Measurements from ENCODE around the gene PBX3. TPM values are rescaled to one million over a fixed set of nuclear protein-coding genes. Genes with fewer than 3 reads are reported as not detected.

The PBX3 gene
- total and polyA plus RNA-seq, 2 of the 13 experiments (the other 11 are each of a cell fraction or from before 2014, with no cell fraction given) = 6.0 to 11.2 TPM

- TF ChIP-seq TSC22D2 (CRISPR knock-in tag; IDR thresholded peaks at IDR 0.05; ENCODE audit: borderline replicate concordance) (no peak), PAWR (CRISPR knock-in tag; IDR thresholded peaks at IDR 0.05; ENCODE audit: borderline replicate concordance) (0 out of 2 replicates have a peak, but pooled peaks have one; percentile 28), HOXA3 (CRISPR knock-in tag; IDR thresholded peaks at IDR 0.05) (peak; percentile 63), CREBL2 (CRISPR knock-in tag; IDR thresholded peaks at IDR 0.05; ENCODE audit: borderline replicate concordance) (no peak), ARID3A (IDR thresholded peaks at IDR 0.05; ENCODE audit: low read depth, low read length) (no peak), HOXA5 (CRISPR knock-in tag; IDR thresholded peaks at IDR 0.05) (0 out of 2 replicates have a peak, but pooled peaks have one; percentile 31), ZNF333 (CRISPR knock-in tag; IDR thresholded peaks at IDR 0.05; ENCODE audit: borderline replicate concordance) (0 out of 2 replicates have a peak, but pooled peaks have one; percentile 82), HES4 (CRISPR knock-in tag; IDR thresholded peaks at IDR 0.05; ENCODE audit: borderline replicate concordance) (peak; percentile 73; the same call in 1 of the 2 replicates), NFKBIZ (CRISPR knock-in tag; IDR thresholded peaks at IDR 0.05) (no peak), ZNF513 (CRISPR knock-in tag; conservative IDR thresholded peaks at IDR 0.05) (no peak), THAP7 (CRISPR knock-in tag; IDR thresholded peaks at IDR 0.05) (no peak), HNRNPK (IDR thresholded peaks at IDR 0.05; ENCODE audit: low read depth, low read length, poor library complexity, severe bottlenecking) (peak; percentile 58), TIGD3 (CRISPR knock-in tag; IDR thresholded peaks at IDR 0.05; ENCODE audit: borderline replicate concordance) (no peak), HNF4A (CRISPR knock-in tag; IDR thresholded peaks at IDR 0.05) (no peak), PBX3 (CRISPR knock-in tag; IDR thresholded peaks at IDR 0.05; ENCODE audit: borderline replicate concordance) (no peak), ZNF383 (CRISPR knock-in tag; IDR thresholded peaks at IDR 0.05; ENCODE audit: borderline replicate concordance) (no peak), CSRNP2 (CRISPR knock-in tag; conservative IDR thresholded peaks at IDR 0.05; ENCODE audit: low read depth) (no peak), ZFP41 (CRISPR knock-in tag; IDR thresholded peaks at IDR 0.05; ENCODE audit: borderline replicate concordance) (no peak), ZNF672 (CRISPR knock-in tag; IDR thresholded peaks at IDR 0.05) (no peak)
These were observed 40.3 kb upstream of the PBX3 start, which contains the start of gene MAPKAP1 (continued) for GRCh38 chr9:125706651-125707471.

All from HepG2 (cell line).